Activated CD8-positive, alpha-beta memory T cell treated with anti-CD3 and anti-CD28 coated beads, Interleukin-2, amount 50 U/mL, for 1 hour (primary cell): ENCODE results near the gene SNAI1.
"Not testable (repeated sequence)": the region's sequence is repeated elsewhere in the genome, so short reads cannot be mapped to it uniquely, and the experiment has no call there.

Experiments
- DNase-seq: peaks from one replicate; pipeline ENCODE4 v3.0.0-alpha.2; 2020; ENCODE audit errors: extremely low read depth

The SNAI1 gene

GRCh38 chr20:49964964-49965780, 17.6 kb upstream of the SNAI1 start:
- no peak for DNase-seq

GRCh38 chr20:49965781-49966305, 16.9 kb upstream of the SNAI1 start:
- DNase-seq: no peak

- no peak for DNase-seq
These were observed 15.9 kb upstream of the SNAI1 start for GRCh38 chr20:49966861-49967260.

- DNase-seq: no peak
These were observed 13.5 kb upstream of the SNAI1 start for GRCh38 chr20:49969234-49969633.

- DNase-seq: no peak
These were observed 12.8 kb upstream of the SNAI1 start for GRCh38 chr20:49969946-49970345.

- no peak for DNase-seq
These were observed 12.3 kb upstream of the SNAI1 start for GRCh38 chr20:49970498-49970897.

- no peak for DNase-seq
These were observed 8.8 kb upstream of the SNAI1 start for GRCh38 chr20:49973981-49974380.

- no peak for DNase-seq
These were observed 6.2 kb upstream of the SNAI1 start for GRCh38 chr20:49976542-49976941.

- DNase-seq: not testable (repeated sequence)
These were observed 5.0 kb upstream of the SNAI1 start for GRCh38 chr20:49977740-49978139.

GRCh38 chr20:49978685-49979029, 4.1 kb upstream of the SNAI1 start:
- DNase-seq: no peak

- DNase-seq: no peak
These were observed 3.5 kb upstream of the SNAI1 start for GRCh38 chr20:49979030-49979832.

GRCh38 chr20:49980140-49981008, 2.4 kb upstream of the SNAI1 start:
- DNase-seq: no peak

- no peak for DNase-seq
These were observed 1.3 kb upstream of the SNAI1 start for GRCh38 chr20:49981218-49982071.

GRCh38 chr20:49982072-49982345, 771 bp upstream of the SNAI1 start:
- no peak for DNase-seq

- DNase-seq: no peak
These were observed 505 bp downstream of the SNAI1 start for GRCh38 chr20:49983123-49983847.

GRCh38 chr20:49983848-49984408, 1.1 kb downstream of the SNAI1 start:
- DNase-seq: no peak

- DNase-seq: no peak
These were observed 1.8 kb downstream of the SNAI1 start for GRCh38 chr20:49984426-49985153.

- DNase-seq: no peak
These were observed 2.4 kb downstream of the SNAI1 start for GRCh38 chr20:49985157-49985556.

- DNase-seq: no peak
These were observed 2.8 kb downstream of the SNAI1 start for GRCh38 chr20:49985617-49986016.

- DNase-seq: no peak
These were observed 3.3 kb downstream of the SNAI1 start for GRCh38 chr20:49986049-49986448.
